Measurements from ENCODE around the gene EPAS1. TPM values are rescaled to one million over a fixed set of nuclear protein-coding genes. Genes with fewer than 3 reads are reported as not detected.

Gene EPAS1
- total RNA-seq, 1 donor from 2014 or later: 0.15 TPM

DNA sequence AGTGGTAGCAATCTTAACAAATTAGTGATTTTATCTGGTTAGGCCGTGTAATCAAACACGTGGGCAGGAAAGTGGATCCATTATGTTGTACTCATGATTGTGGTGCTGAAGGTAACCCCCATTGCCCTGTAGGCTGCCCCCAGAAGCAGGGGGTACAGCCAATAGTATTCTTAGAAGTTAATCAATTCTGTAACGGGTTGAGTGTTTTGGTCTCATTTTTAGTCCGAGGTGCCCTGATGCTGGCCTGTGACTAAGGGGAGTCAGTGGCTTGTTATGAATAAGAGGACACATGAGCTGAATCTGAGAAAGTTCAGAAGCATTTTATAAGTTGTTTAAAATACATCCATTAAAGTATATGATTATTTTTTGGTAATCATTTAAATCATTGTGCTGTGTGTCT, 8.6 kb downstream of the EPAS1 start:
- Histone ChIP-seq H3F3A (ENCODE audit: low read depth) (no peaks in the 10 kb centered on the region), H3K9ac (no peak overlapping the region), H2AFZ (replicated peaks) (no peak overlapping the region), H3K4me3 (no peak overlapping the region), H4K20me1 (ENCODE audit: low read depth) (no peaks in the 10 kb centered on the region), H3K36me3 (no peaks in the 10 kb centered on the region), H3K4me2 (no peak overlapping the region), H3K27me3 (peaks cover 29% of the 10 kb centered on the region), H3K9me3 (ENCODE audit: low read depth) (no peaks in the 10 kb centered on the region), H3K27ac (no peak overlapping the region), H3K4me1 (no peaks in the 10 kb centered on the region), H3K79me2 (ENCODE audit: low read depth) (no peaks in the 10 kb centered on the region)
- peaks cover 4% of the 10 kb centered on the region for H3K9me3 Mint-ChIP-seq
- TF ChIP-seq EZH2phosphoT487 (IDR thresholded peaks at IDR 0.05) (no peak), EZH2 (IDR thresholded peaks at IDR 0.05) (no peak)
- TF ChIP-seq, protein P1, sequence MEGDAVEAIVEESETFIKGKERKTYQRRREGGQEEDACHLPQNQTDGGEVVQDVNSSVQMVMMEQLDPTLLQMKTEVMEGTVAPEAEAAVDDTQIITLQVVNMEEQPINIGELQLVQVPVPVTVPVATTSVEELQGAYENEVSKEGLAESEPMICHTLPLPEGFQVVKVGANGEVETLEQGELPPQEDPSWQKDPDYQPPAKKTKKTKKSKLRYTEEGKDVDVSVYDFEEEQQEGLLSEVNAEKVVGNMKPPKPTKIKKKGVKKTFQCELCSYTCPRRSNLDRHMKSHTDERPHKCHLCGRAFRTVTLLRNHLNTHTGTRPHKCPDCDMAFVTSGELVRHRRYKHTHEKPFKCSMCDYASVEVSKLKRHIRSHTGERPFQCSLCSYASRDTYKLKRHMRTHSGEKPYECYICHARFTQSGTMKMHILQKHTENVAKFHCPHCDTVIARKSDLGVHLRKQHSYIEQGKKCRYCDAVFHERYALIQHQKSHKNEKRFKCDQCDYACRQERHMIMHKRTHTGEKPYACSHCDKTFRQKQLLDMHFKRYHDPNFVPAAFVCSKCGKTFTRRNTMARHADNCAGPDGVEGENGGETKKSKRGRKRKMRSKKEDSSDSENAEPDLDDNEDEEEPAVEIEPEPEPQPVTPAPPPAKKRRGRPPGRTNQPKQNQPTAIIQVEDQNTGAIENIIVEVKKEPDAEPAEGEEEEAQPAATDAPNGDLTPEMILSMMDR (IDR thresholded peaks at IDR 0.05): no peak
- H3K27me3 Mint-ChIP-seq (ENCODE audit: insufficient read depth, low read depth): peaks cover 27% of the 10 kb centered on the region
- DNase-seq (ENCODE audit: low spot score): no peak
- no peaks in the 10 kb centered on the region for H3K36me3 Mint-ChIP-seq
- no peak overlapping the region for H3K4me3 Mint-ChIP-seq
- H3K27ac Mint-ChIP-seq: no peak overlapping the region
- H3K4me1 Mint-ChIP-seq: peaks cover 2% of the 10 kb centered on the region

DNA sequence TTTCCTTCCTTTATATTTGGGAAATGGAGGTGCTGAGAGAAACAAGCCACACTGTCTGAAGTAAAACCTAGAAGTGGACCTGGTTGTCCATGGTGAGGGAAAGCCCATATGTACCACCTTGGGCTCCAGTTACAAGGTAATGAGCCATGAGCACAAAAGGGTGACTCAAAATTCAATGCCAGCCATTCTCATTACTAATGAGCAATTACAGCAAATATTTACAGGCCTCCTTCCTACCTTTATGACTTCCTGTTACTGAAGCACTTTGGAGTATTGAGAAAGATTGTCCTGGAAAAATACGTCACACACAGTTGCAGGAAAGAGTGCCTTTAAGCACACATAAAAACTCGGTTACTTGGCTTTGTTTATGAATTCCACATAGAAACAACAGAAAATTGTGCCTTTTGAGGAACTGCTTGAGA, 9.1 kb downstream of the EPAS1 start:
- Histone ChIP-seq H3K36me3 (no peaks in the 10 kb centered on the region), H3K79me2 (ENCODE audit: low read depth) (no peaks in the 10 kb centered on the region), H3F3A (ENCODE audit: low read depth) (no peaks in the 10 kb centered on the region), H3K27ac (no peak overlapping the region), H3K4me2 (no peak overlapping the region), H3K9ac (no peak overlapping the region), H3K4me1 (no peaks in the 10 kb centered on the region), H3K4me3 (no peak overlapping the region), H3K9me3 (ENCODE audit: low read depth) (no peaks in the 10 kb centered on the region), H3K27me3 (peaks cover 23% of the 10 kb centered on the region), H4K20me1 (ENCODE audit: low read depth) (no peaks in the 10 kb centered on the region), H2AFZ (replicated peaks) (no peak overlapping the region)
- TF ChIP-seq EZH2 (IDR thresholded peaks at IDR 0.05) (no peak), EZH2phosphoT487 (IDR thresholded peaks at IDR 0.05) (no peak)
- TF ChIP-seq, protein P1 (IDR thresholded peaks at IDR 0.05): no peak
- Mint-ChIP-seq H3K36me3 (no peaks in the 10 kb centered on the region), H3K4me1 (peaks cover 2% of the 10 kb centered on the region), H3K27me3 (ENCODE audit: insufficient read depth, low read depth) (peaks cover 21% of the 10 kb centered on the region), H3K9me3 (peaks cover 4% of the 10 kb centered on the region), H3K27ac (no peak overlapping the region), H3K4me3 (no peak overlapping the region)
- DNase-seq (ENCODE audit: low spot score): no peak

DNA sequence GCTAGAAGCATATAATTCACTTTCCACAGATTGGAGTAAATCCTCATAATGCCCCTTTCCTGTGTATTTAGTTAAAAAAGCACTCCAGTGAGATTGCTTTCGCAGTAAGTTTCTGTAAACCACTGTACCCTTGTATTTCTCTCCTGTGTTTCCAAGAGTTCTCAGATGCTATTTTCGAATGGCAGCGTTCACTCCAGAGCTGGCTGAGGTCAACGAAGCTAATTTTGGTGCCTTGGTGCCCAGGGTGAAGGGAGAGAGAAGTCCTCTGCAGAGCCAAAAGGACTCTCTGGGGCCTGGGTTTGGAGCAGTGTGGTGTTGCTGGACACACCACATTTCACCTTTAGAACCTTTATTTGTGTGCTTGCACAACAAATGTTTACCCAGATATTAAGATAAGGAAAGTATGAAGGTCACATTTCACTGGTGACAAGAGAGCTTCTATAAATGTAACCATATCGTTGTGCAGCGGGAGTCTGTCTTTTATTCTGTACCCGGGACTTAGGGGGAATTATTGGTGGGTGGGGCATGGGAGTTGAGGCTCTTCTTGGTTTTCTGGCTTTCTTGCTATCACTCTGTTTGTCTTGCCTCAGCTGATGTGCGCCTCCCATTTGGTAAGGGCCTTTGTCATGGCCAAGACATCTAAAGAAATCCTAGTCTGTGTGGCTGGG, 9.9 kb downstream of the EPAS1 start:
- Histone ChIP-seq H4K20me1 (ENCODE audit: low read depth) (no peaks in the 10 kb centered on the region), H3K4me2 (no peak overlapping the region), H3K9ac (no peak overlapping the region), H3K4me3 (no peak overlapping the region), H3K79me2 (ENCODE audit: low read depth) (no peaks in the 10 kb centered on the region), H3K27ac (no peak overlapping the region), H2AFZ (replicated peaks) (no peak overlapping the region), H3K4me1 (no peaks in the 10 kb centered on the region), H3K27me3 (peaks cover 15% of the 10 kb centered on the region), H3K36me3 (no peaks in the 10 kb centered on the region), H3K9me3 (ENCODE audit: low read depth) (no peaks in the 10 kb centered on the region), H3F3A (ENCODE audit: low read depth) (no peaks in the 10 kb centered on the region)
- Mint-ChIP-seq H3K4me3 (no peak overlapping the region), H3K27me3 (ENCODE audit: insufficient read depth, low read depth) (peaks cover 14% of the 10 kb centered on the region), H3K4me1 (peaks cover 2% of the 10 kb centered on the region), H3K27ac (no peak overlapping the region), H3K36me3 (no peaks in the 10 kb centered on the region), H3K9me3 (peaks cover 4% of the 10 kb centered on the region)
- TF ChIP-seq EZH2 (IDR thresholded peaks at IDR 0.05) (no peak), EZH2phosphoT487 (IDR thresholded peaks at IDR 0.05) (no peak)
- TF ChIP-seq, protein P1 (IDR thresholded peaks at IDR 0.05): no peak
- no peak for DNase-seq (ENCODE audit: low spot score)
